Testis (tissue), 3 donors: Measurements from ENCODE around the gene UBE2H. TPM values are rescaled to one million over a fixed set of nuclear protein-coding genes. Genes with fewer than 3 reads are reported as not detected.

Experiments used
- DNase-seq: peaks from one replicate; pipeline ENCODE4 v3.0.0-alpha.2; 2019
- H3K27ac ChIP-seq, 2 donors: fragments of 200-600 bp; sonication (generic); one replicate each; pipeline ENCODE4 v1.5.1; 2019
- H3K27me3 ChIP-seq: fragments of 200-600 bp; sonication (generic); one replicate; pipeline ENCODE4 v1.5.1; 2019
- H3K36me3 ChIP-seq: fragments of 200-600 bp; sonication (generic); one replicate; pipeline ENCODE4 v1.5.1; 2017; ENCODE audit warnings: low read depth; ENCODE audit errors: missing control alignments
- H3K4me1 ChIP-seq: fragments of 200-600 bp; sonication (generic); one replicate; pipeline ENCODE4 v1.5.1; 2019
- H3K4me3 ChIP-seq, 2 donors: fragments of 200-600 bp; sonication (generic); one replicate each; pipeline ENCODE4 v1.5.1; 2017 to 2019
- H3K9me3 ChIP-seq: fragments of 200-600 bp; sonication (generic); one replicate; pipeline ENCODE4 v1.5.1; 2017
- POLR2A ChIP-seq: fragments of 450-650 bp; IDR thresholded peaks from one replicate; pipeline ENCODE4 v1.6.1; 2017; ENCODE audit warnings: antibody characterized with exemption, mild to moderate bottlenecking, moderate library complexity
- WGBS, 2 donors: methylation state at CpG; one replicate each; pipeline ENCODE4 v1.1.5; 2018; 5-methylcytosine and 5-hydroxymethylcytosine counted together
- intact Hi-C: fragments of 100-400 bp; cut with DNase I; formaldehyde crosslinking; loops from one replicate; pipeline ENCODE4 v1.15.1; 2023; ENCODE audit warnings: low total_unique reads
- polyA plus RNA-seq: library from polyadenylated mRNA; stranded (reverse); fragments of 350-450 nt; fragmentation: Illumina TruSeq; extraction: RNeasy Lipid Tissue Mini Kit (QIAGEN cat#74804); gene quantifications from one replicate; pipeline ENCODE4 v1.2.3, GENCODE V29; 2014; ENCODE audit warnings: low read depth, low replicate concordance; ENCODE audit not compliant: insufficient read depth
- total RNA-seq, 2 donors: library from RNA; depleted of rRNA; stranded (reverse); fragments of >200 nt; gene quantifications; one replicate each; pipeline ENCODE4 v1.2.3, GENCODE V29; 2016
- TF ChIP-seq, protein P1 (sequence below), 3 experiments: fragments of 450-650 bp in 2 of 3; fragments of 200-600 bp in 1 of 3; sonication (generic) in 1 of 3; IDR thresholded peaks; one replicate each; pipeline ENCODE4 v1.5.1; 2016 to 2019; ENCODE audit warnings: antibody characterized with exemption in 3 of 3, mild to moderate bottlenecking in 2 of 3, moderate library complexity in 1 of 3

Gene UBE2H
- total and polyA plus RNA-seq, 3 donors from 2014 or later: 93.5 to 130 (median 126) TPM

DNA sequence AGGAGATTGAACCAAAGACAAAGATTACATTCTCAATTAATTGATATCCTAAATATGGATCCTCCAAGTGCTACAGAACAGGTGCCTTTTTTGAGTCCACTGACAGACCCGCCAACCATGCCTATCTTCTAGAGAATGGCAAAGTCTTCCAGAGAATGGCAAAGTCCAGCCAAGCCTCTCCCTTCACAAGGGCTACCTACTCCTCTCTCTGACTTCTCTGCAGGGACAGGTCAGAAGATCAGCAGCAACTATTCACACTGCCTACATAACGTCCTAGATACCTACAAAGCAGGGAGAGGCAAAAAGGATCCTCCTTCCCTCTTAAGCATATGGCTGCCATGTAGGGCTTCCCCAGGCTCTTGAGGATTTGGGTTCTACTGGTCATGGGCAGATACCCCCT, 12.4 kb downstream of the UBE2H start:
- intact Hi-C loops: no loop called here
- H3K4me3 ChIP-seq: no peak overlapping the region
- no peaks in the 10 kb centered on the region for H3K9me3 ChIP-seq
- H3K27me3 ChIP-seq: no peaks in the 10 kb centered on the region
- H3K4me1 ChIP-seq: no peaks in the 10 kb centered on the region
- H3K27ac ChIP-seq: no peak overlapping the region
- H3K36me3 ChIP-seq: no peaks in the 10 kb centered on the region
- TF ChIP-seq POLR2A: no peak
- TF ChIP-seq, protein P1, sequence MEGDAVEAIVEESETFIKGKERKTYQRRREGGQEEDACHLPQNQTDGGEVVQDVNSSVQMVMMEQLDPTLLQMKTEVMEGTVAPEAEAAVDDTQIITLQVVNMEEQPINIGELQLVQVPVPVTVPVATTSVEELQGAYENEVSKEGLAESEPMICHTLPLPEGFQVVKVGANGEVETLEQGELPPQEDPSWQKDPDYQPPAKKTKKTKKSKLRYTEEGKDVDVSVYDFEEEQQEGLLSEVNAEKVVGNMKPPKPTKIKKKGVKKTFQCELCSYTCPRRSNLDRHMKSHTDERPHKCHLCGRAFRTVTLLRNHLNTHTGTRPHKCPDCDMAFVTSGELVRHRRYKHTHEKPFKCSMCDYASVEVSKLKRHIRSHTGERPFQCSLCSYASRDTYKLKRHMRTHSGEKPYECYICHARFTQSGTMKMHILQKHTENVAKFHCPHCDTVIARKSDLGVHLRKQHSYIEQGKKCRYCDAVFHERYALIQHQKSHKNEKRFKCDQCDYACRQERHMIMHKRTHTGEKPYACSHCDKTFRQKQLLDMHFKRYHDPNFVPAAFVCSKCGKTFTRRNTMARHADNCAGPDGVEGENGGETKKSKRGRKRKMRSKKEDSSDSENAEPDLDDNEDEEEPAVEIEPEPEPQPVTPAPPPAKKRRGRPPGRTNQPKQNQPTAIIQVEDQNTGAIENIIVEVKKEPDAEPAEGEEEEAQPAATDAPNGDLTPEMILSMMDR (IDR thresholded peaks at IDR 0.05): no peak
- 67 to 79% methylated on average over 2 of the region's 2 CpGs for WGBS, 2 donors
- peak; percentile 7 for DNase-seq

DNA sequence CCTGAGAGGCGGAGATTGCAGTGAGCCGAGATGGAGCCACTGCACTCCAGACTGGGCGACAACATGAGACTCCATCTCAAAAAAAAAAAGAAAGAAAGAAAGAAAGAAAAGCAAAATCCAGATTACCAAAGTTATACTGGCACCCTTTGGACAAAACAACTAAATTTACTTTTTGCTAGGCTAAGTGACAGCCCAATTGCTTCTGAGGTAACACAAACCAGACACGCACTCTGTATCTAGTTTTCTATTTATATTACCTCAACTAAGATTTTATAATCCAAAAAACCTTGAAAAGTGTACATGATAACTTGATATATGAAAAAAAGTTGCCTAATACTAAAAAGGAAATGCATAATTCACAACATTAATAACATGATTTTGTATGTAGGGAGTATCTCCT, 12.9 kb downstream of the UBE2H start:
- no peak for DNase-seq
- Histone ChIP-seq H3K4me1 (no peaks in the 10 kb centered on the region), H3K27me3 (no peaks in the 10 kb centered on the region), H3K36me3 (no peaks in the 10 kb centered on the region), H3K27ac (no peak overlapping the region), H3K9me3 (no peaks in the 10 kb centered on the region), H3K4me3 (no peak overlapping the region)
- no peak for TF ChIP-seq POLR2A
- TF ChIP-seq, protein P1 (IDR thresholded peaks at IDR 0.05): no peak
- WGBS, 2 donors: 79 to 90% methylated on average over 4 of the region's 4 CpGs
- intact Hi-C loops: no loop called here

DNA sequence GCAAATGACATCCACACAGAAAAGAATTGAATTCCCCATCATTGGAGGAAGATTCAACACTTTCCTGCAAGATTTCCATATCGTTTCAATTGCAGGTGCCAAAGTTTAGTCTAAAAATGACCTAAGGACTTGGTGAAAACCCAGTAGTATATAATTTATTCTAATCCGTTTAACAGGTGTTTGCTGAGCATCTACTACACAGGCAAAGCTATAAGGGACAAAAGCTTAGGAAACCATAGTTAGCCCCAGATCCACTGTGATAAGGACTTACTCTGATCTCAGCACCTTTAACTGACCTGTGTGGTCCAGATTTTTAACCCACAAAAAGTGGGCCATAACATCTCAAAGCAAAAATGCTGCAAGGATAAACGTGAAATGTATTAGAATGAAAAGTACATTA, 19.1 kb downstream of the UBE2H start:
- Histone ChIP-seq H3K27me3 (no peaks in the 10 kb centered on the region), H3K9me3 (no peaks in the 10 kb centered on the region), H3K36me3 (no peaks in the 10 kb centered on the region), H3K27ac (no peak overlapping the region), H3K4me3 (no peak overlapping the region), H3K4me1 (no peaks in the 10 kb centered on the region)
- DNase-seq: no peak
- intact Hi-C loops: no loop called here
- 85 to 89% methylated on average over 3 of the region's 3 CpGs for WGBS, 2 donors
- TF ChIP-seq, protein P1 (IDR thresholded peaks at IDR 0.05): no peak
- TF ChIP-seq POLR2A: no peak

GRCh38 chr7:129926618-129927017, 26.1 kb downstream of the UBE2H start:
- TF ChIP-seq, protein P1 (IDR thresholded peaks at IDR 0.05): no peak
- no peak for TF ChIP-seq POLR2A
- Histone ChIP-seq H3K27me3 (no peaks in the 10 kb centered on the region), H3K9me3 (no peaks in the 10 kb centered on the region), H3K4me3 (no peak overlapping the region), H3K4me1 (peaks cover 13% of the 10 kb centered on the region), H3K36me3 (no peaks in the 10 kb centered on the region), H3K27ac (no peak overlapping the region)
- intact Hi-C loops: no loop called here
- DNase-seq: no peak
- 85 to 94% methylated on average over 3 of the region's 3 CpGs for WGBS, 2 donors

DNA sequence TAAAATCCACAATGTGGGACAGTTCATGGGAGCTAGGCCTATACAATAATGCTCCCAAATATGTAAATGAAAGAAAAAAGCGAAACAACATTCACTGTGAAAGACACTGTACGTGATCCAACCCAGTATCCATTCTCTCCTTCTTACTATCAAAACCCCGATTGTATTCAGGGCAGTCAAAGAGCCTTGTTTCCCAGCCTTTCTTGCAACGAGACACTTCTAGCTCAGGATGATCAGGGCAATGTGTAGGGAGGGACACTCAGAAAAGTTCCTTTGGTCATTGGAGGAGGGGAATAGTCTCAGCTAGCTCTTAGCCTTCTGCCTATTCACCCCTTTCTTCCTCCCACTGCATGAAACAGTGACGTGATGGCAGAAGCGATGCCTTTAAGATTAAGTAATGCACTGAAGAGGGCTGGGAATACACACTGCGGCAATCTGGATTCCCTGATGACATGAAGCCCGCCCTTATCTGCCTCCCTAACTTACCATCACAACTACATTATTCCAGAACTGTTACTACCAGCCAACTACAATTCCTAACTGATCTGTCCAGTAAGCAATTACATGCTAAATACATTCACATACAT, 27.3 kb downstream of the UBE2H start:
- intact Hi-C loops: no loop called here
- no peaks in the 10 kb centered on the region for H3K27me3 ChIP-seq

More for the DNA sequence above, 27.3 kb downstream of the UBE2H start:
- Histone ChIP-seq H3K27ac (peak overlapping the region; percentile 60 to 71), H3K36me3 (no peaks in the 10 kb centered on the region), H3K4me1 (peaks cover 13% of the 10 kb centered on the region), H3K9me3 (no peaks in the 10 kb centered on the region), H3K4me3 (no peak overlapping the region)
- TF ChIP-seq, protein P1 (IDR thresholded peaks at IDR 0.05): no peak
- no peak for TF ChIP-seq POLR2A
- WGBS, 2 donors: 75 to 82% methylated on average over 8 of the region's 8 CpGs
- DNase-seq: peak; percentile 65
